BE2C (cell line): Measurements from ENCODE around the gene KIZ.

Experiments
- DNase-seq: peaks from one replicate; pipeline ENCODE4 v3.0.0-alpha.2; 2020
- H3K27me3 ChIP-seq: fragments of 250-450 bp; sonication (Bioruptor Pico); 2 replicates; pipeline ENCODE4 v1.5.1; 2020; ENCODE audit warnings: mild to moderate bottlenecking
- H3K36me3 ChIP-seq: fragments of 250-450 bp; sonication (Bioruptor Pico); 2 replicates; pipeline ENCODE4 v1.5.1; 2020; ENCODE audit warnings: mild to moderate bottlenecking
- H3K4me1 ChIP-seq: fragments of 250-450 bp; sonication (Bioruptor Pico); 2 replicates; pipeline ENCODE4 v1.5.1; 2020
- H3K4me3 ChIP-seq: 2 replicates; pipeline ENCODE4 v1.5.1; 2011; ENCODE audit warnings: low read depth, low read length
- H3K9me3 ChIP-seq: fragments of 250-450 bp; sonication (Bioruptor Pico); 2 replicates; pipeline ENCODE4 v1.5.1; 2020
- CTCF ChIP-seq: IDR thresholded peaks from 2 replicates; pipeline ENCODE4 v1.5.1; 2012; ENCODE audit warnings: mild to moderate bottlenecking, low read depth, low read length

The KIZ gene

GRCh38 chr20:21191839-21192238 is 66.0 kb downstream of the KIZ start:
- Histone ChIP-seq H3K9me3 (no peaks in the 10 kb centered on the region), H3K36me3 (no peaks in the 10 kb centered on the region), H3K4me1 (no peaks in the 10 kb centered on the region), H3K27me3 (no peaks in the 10 kb centered on the region), H3K4me3 (no peak overlapping the region)
- no peak for DNase-seq
- TF ChIP-seq CTCF: no peak

DNA sequence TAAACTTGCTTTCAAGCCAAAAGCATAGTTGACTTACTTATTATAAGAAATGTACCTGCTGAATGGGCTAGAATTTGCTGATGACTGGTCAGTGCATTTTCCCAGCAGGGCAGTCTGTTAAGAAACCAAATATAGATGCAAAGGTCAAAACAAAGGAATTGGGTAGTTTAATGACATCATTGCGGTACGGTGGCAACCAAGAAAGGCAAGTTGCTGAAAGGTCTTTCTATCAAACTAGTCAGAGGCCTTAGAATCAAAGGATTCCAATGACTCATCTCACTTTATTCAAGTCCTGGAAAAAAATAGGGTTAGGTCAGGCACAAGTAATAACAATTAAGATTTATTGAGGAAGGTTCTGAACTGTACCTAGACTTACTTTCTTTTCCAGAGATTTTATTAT is 76.4 kb downstream of the KIZ start:
- no peak overlapping the region for H3K4me3 ChIP-seq
- H3K27me3 ChIP-seq: no peaks in the 10 kb centered on the region
- TF ChIP-seq CTCF: no peak
- H3K4me1 ChIP-seq: no peaks in the 10 kb centered on the region; the same call in 1 of the 2 replicates
- no peaks in the 10 kb centered on the region for H3K9me3 ChIP-seq
- no peak for DNase-seq
- H3K36me3 ChIP-seq: no peaks in the 10 kb centered on the region

- Histone ChIP-seq H3K9me3 (no peaks in the 10 kb centered on the region), H3K4me3 (no peak overlapping the region), H3K4me1 (peaks cover 5% of the 10 kb centered on the region; the same call in 1 of the 2 replicates), H3K27me3 (no peaks in the 10 kb centered on the region), H3K36me3 (no peaks in the 10 kb centered on the region)
- no peak for DNase-seq
- TF ChIP-seq CTCF: no peak
Measured at GRCh38 chr20:21203088-21203656, 77.3 kb downstream of the KIZ start.

- no peak for TF ChIP-seq CTCF
Measured at GRCh38 chr20:21206584-21206983, 80.7 kb downstream of the KIZ start.

DNA sequence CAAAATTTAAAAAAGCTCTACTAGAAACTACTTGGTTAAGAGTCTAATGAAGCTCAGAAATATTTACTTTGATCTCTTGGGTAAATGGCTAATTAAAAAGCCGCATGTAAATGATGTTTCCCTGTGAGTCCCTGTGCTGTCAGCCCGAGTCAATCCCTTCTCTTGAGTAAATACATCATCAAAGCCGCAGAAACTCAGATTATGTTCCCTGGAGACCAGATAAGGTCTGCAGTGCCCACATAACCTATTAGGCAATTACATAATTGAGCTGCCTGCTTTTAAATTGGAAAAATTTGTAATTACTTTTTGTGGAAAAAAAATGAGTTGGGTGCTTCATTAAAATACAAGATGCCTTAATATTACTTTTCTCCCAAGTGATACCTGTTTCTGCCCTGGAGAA is 83.1 kb downstream of the KIZ start:
- DNase-seq: peak; percentile 42
- TF ChIP-seq CTCF: no peak
- peaks cover 20% of the 10 kb centered on the region for H3K4me1 ChIP-seq
- no peaks in the 10 kb centered on the region for H3K9me3 ChIP-seq
- H3K27me3 ChIP-seq: no peaks in the 10 kb centered on the region
- H3K4me3 ChIP-seq: peak overlapping the region; percentile 14; the same call in 1 of the 2 replicates
- H3K36me3 ChIP-seq: no peaks in the 10 kb centered on the region

More at GRCh38 chr20:21206584-21206983, 80.7 kb downstream of the KIZ start:
- peaks cover 20% of the 10 kb centered on the region for H3K4me1 ChIP-seq
- H3K9me3 ChIP-seq: no peaks in the 10 kb centered on the region
- no peak for DNase-seq
- H3K4me3 ChIP-seq: no peak overlapping the region
- H3K36me3 ChIP-seq: no peaks in the 10 kb centered on the region
- H3K27me3 ChIP-seq: no peaks in the 10 kb centered on the region

GRCh38 chr20:21209668-21210067 is 83.8 kb downstream of the KIZ start:
- Histone ChIP-seq H3K4me1 (peaks cover 20% of the 10 kb centered on the region), H3K36me3 (no peaks in the 10 kb centered on the region)
- TF ChIP-seq CTCF: no peak

More at GRCh38 chr20:21209668-21210067, 83.8 kb downstream of the KIZ start:
- Histone ChIP-seq H3K4me3 (no peak overlapping the region), H3K27me3 (no peaks in the 10 kb centered on the region), H3K9me3 (no peaks in the 10 kb centered on the region)
- no peak for DNase-seq
